ENCODE data around the gene LOXHD1.

LOXHD1 gene

DNA sequence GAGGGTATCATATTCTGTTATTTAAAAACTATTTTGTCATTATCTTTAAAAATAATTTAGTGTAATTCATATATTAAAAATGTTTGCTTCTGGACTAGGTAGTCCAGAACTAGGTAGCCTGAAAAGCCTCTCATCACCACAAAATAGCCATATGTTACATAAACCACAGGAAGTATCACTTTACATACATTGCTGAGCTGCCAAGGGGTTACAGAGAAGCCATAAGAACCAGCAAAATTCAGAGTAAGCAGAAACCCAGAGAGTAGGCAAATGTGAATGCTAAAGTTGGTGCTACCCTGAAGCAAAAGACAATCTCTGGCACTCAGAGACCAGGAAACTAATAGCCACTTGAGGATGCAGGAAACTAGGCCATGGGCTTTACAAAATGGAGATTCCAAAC lies 60.9 kb downstream of the LOXHD1 start:
- H3K9ac ChIP-seq (ENCODE audit: low read length), result no peak overlapping the region
- no peak for DNase-seq
- no peaks in the 10 kb centered on the region for H3K27me3 ChIP-seq (ENCODE audit: insufficient read depth, low read length)
- H3K4me2 ChIP-seq (ENCODE audit: low read length), result no peak overlapping the region
- no peak overlapping the region for H2BK5ac ChIP-seq (ENCODE audit: low read depth, low read length, poor library complexity)
- no peak overlapping the region for H2AFZ ChIP-seq (ENCODE audit: insufficient read depth, low read length, poor library complexity)
- no peak overlapping the region for H4K8ac ChIP-seq (ENCODE audit: low read depth, low read length)
- no peak overlapping the region for H2BK120ac ChIP-seq (ENCODE audit: insufficient read depth, low read length, poor library complexity)
- H3K4me1 ChIP-seq (ENCODE audit: control insufficient read depth in 1 of 2, insufficient read depth in 2 of 2, low read length in 2 of 2), result no peaks in the 10 kb centered on the region
- no peaks in the 10 kb centered on the region for H3K79me1 ChIP-seq (ENCODE audit: low read length)
- H3K23ac ChIP-seq (ENCODE audit: low read length), result no peak overlapping the region
- H3K18ac ChIP-seq (ENCODE audit: low read length), result no peak overlapping the region
- no peak overlapping the region for H2AK5ac ChIP-seq (ENCODE audit: low read length)
- H3K79me2 ChIP-seq (ENCODE audit: control insufficient read depth, insufficient read depth, low read length, poor library complexity), result no peaks in the 10 kb centered on the region
- no peak overlapping the region for H3K27ac ChIP-seq (ENCODE audit: low read depth, low read length)
- no peak overlapping the region for H4K91ac ChIP-seq (ENCODE audit: low read depth, low read length)
- H3K4ac ChIP-seq (ENCODE audit: low read depth, low read length), result no peak overlapping the region
- no peak overlapping the region for H3K4me3 ChIP-seq (ENCODE audit: low read depth, low read length)
- no peaks in the 10 kb centered on the region for H3K36me3 ChIP-seq (ENCODE audit: control insufficient read depth in 1 of 2, insufficient read depth in 2 of 2, low read length in 2 of 2)
- no peak overlapping the region for H4K12ac ChIP-seq (ENCODE audit: low read depth, low read length)
- H3K14ac ChIP-seq (ENCODE audit: low read length), result no peak overlapping the region
- no peak overlapping the region for H2BK12ac ChIP-seq (ENCODE audit: low read length)
- H3K9me3 ChIP-seq (ENCODE audit: insufficient read depth, low read depth, low read length), result no peaks in the 10 kb centered on the region

- H3K27me3 ChIP-seq (ENCODE audit: insufficient read depth, low read length), result no peaks in the 10 kb centered on the region
- H2BK5ac ChIP-seq (ENCODE audit: low read depth, low read length, poor library complexity), result no peak overlapping the region
- no peak overlapping the region for H3K9ac ChIP-seq (ENCODE audit: low read length)
- no peak overlapping the region for H2BK12ac ChIP-seq (ENCODE audit: low read length)
- H3K36me3 ChIP-seq (ENCODE audit: control insufficient read depth in 1 of 2, insufficient read depth in 2 of 2, low read length in 2 of 2), result no peaks in the 10 kb centered on the region
- no peaks in the 10 kb centered on the region for H3K4me1 ChIP-seq (ENCODE audit: control insufficient read depth in 1 of 2, insufficient read depth in 2 of 2, low read length in 2 of 2)
- H3K14ac ChIP-seq (ENCODE audit: low read length), result no peak overlapping the region
- no peaks in the 10 kb centered on the region for H3K79me2 ChIP-seq (ENCODE audit: control insufficient read depth, insufficient read depth, low read length, poor library complexity)
- H3K9me3 ChIP-seq (ENCODE audit: insufficient read depth, low read depth, low read length), result no peaks in the 10 kb centered on the region
- H2AK5ac ChIP-seq (ENCODE audit: low read length), result no peak overlapping the region
- H4K91ac ChIP-seq (ENCODE audit: low read depth, low read length), result no peak overlapping the region
- H3K4ac ChIP-seq (ENCODE audit: low read depth, low read length), result no peak overlapping the region
- WGBS (ENCODE audit: extremely low coverage, insufficient coverage, insufficient read length), result no CpG with 5 or more reads among the region's 7 CpGs
- no peak overlapping the region for H3K27ac ChIP-seq (ENCODE audit: low read depth, low read length)
- H3K23ac ChIP-seq (ENCODE audit: low read length), result no peak overlapping the region
- H2AFZ ChIP-seq (ENCODE audit: insufficient read depth, low read length, poor library complexity), result no peak overlapping the region
- no peaks in the 10 kb centered on the region for H3K79me1 ChIP-seq (ENCODE audit: low read length)
- no peak overlapping the region for H4K12ac ChIP-seq (ENCODE audit: low read depth, low read length)
- no peak overlapping the region for H3K18ac ChIP-seq (ENCODE audit: low read length)
- no peak overlapping the region for H3K4me3 ChIP-seq (ENCODE audit: low read depth, low read length)
- DNase-seq, result no peak
- no peak overlapping the region for H3K4me2 ChIP-seq (ENCODE audit: low read length)
- H2BK120ac ChIP-seq (ENCODE audit: insufficient read depth, low read length, poor library complexity), result no peak overlapping the region
- H4K8ac ChIP-seq (ENCODE audit: low read depth, low read length), result no peak overlapping the region
These were observed 65.1 kb downstream of the LOXHD1 start for GRCh38 chr18:46591783-46592391.

GRCh38 chr18:46590103-46590502 lies 66.9 kb downstream of the LOXHD1 start:
- no peak overlapping the region for H3K14ac ChIP-seq (ENCODE audit: low read length)
- no peak overlapping the region for H3K27ac ChIP-seq (ENCODE audit: low read depth, low read length)
- no peak overlapping the region for H2AFZ ChIP-seq (ENCODE audit: insufficient read depth, low read length, poor library complexity)
- no peak overlapping the region for H3K18ac ChIP-seq (ENCODE audit: low read length)
- no peaks in the 10 kb centered on the region for H3K79me1 ChIP-seq (ENCODE audit: low read length)
- H3K4me3 ChIP-seq (ENCODE audit: low read depth, low read length), result no peak overlapping the region
- H3K9ac ChIP-seq (ENCODE audit: low read length), result no peak overlapping the region
- H3K4me2 ChIP-seq (ENCODE audit: low read length), result no peak overlapping the region
- H3K23ac ChIP-seq (ENCODE audit: low read length), result no peak overlapping the region
- H4K12ac ChIP-seq (ENCODE audit: low read depth, low read length), result no peak overlapping the region
- no CpG with 5 or more reads among the region's 7 CpGs for WGBS (ENCODE audit: extremely low coverage, insufficient coverage, insufficient read length)
- H4K8ac ChIP-seq (ENCODE audit: low read depth, low read length), result no peak overlapping the region
- no peaks in the 10 kb centered on the region for H3K79me2 ChIP-seq (ENCODE audit: control insufficient read depth, insufficient read depth, low read length, poor library complexity)
- no peak overlapping the region for H3K4ac ChIP-seq (ENCODE audit: low read depth, low read length)
- H2BK120ac ChIP-seq (ENCODE audit: insufficient read depth, low read length, poor library complexity), result no peak overlapping the region
- no peaks in the 10 kb centered on the region for H3K4me1 ChIP-seq (ENCODE audit: control insufficient read depth in 1 of 2, insufficient read depth in 2 of 2, low read length in 2 of 2)
- DNase-seq, result no peak
- no peak overlapping the region for H2BK5ac ChIP-seq (ENCODE audit: low read depth, low read length, poor library complexity)
- no peak overlapping the region for H2AK5ac ChIP-seq (ENCODE audit: low read length)
- H3K27me3 ChIP-seq (ENCODE audit: insufficient read depth, low read length), result no peaks in the 10 kb centered on the region
- H3K36me3 ChIP-seq (ENCODE audit: control insufficient read depth in 1 of 2, insufficient read depth in 2 of 2, low read length in 2 of 2), result no peaks in the 10 kb centered on the region
- no peak overlapping the region for H4K91ac ChIP-seq (ENCODE audit: low read depth, low read length)
- H3K9me3 ChIP-seq (ENCODE audit: insufficient read depth, low read depth, low read length), result no peaks in the 10 kb centered on the region
- no peak overlapping the region for H2BK12ac ChIP-seq (ENCODE audit: low read length)

DNA sequence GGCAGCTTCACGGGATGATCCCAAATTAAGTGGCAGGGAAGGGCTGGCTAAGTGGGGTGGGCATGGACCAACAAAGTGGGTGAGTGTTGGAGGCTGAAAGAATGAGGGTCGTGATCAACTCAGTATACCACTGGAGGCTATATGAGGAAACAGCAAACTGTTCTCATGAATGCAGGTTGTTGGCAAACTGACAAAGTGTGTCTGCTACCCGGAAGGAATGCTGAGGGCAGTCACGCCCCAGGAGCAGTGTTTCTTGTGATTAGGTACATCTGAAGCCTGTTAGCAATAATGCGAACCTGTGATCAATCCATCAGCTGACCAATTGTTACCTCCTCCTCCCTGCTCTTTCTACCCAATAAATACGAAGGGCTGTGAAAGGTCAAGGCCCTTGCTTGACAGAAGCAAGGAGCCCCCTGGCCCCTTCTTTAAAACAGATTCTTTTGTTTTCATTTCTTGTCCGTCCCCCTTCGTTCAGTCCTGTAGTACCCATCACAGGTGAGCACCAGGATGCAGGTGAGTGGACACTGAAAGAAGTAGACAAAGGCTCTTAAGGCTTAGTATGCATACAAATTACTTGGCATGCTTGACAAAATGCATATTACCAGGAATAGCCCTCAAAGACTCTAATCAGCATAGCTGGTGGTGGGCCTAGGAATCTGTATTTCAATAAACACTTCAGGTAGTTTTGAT lies 67.9 kb downstream of the LOXHD1 start:
- H3K9ac ChIP-seq (ENCODE audit: low read length), result no peak overlapping the region
- no peak overlapping the region for H3K14ac ChIP-seq (ENCODE audit: low read length)
- H2BK12ac ChIP-seq (ENCODE audit: low read length), result no peak overlapping the region
- no peaks in the 10 kb centered on the region for H3K79me1 ChIP-seq (ENCODE audit: low read length)
- H3K9me3 ChIP-seq (ENCODE audit: insufficient read depth, low read depth, low read length), result no peaks in the 10 kb centered on the region
- H3K27me3 ChIP-seq (ENCODE audit: insufficient read depth, low read length), result no peaks in the 10 kb centered on the region
- H2BK5ac ChIP-seq (ENCODE audit: low read depth, low read length, poor library complexity), result no peak overlapping the region
- H3K36me3 ChIP-seq (ENCODE audit: control insufficient read depth in 1 of 2, insufficient read depth in 2 of 2, low read length in 2 of 2), result no peaks in the 10 kb centered on the region
- no peak overlapping the region for H2BK120ac ChIP-seq (ENCODE audit: insufficient read depth, low read length, poor library complexity)
- WGBS (ENCODE audit: extremely low coverage, insufficient coverage, insufficient read length), result no CpG with 5 or more reads among the region's 8 CpGs
- H4K12ac ChIP-seq (ENCODE audit: low read depth, low read length), result no peak overlapping the region
- no peaks in the 10 kb centered on the region for H3K4me1 ChIP-seq (ENCODE audit: control insufficient read depth in 1 of 2, insufficient read depth in 2 of 2, low read length in 2 of 2)
- no peak overlapping the region for H4K8ac ChIP-seq (ENCODE audit: low read depth, low read length)
- DNase-seq, result no peak
- H3K23ac ChIP-seq (ENCODE audit: low read length), result no peak overlapping the region
- H3K27ac ChIP-seq (ENCODE audit: low read depth, low read length), result no peak overlapping the region
- no peak overlapping the region for H2AK5ac ChIP-seq (ENCODE audit: low read length)
- no peaks in the 10 kb centered on the region for H3K79me2 ChIP-seq (ENCODE audit: control insufficient read depth, insufficient read depth, low read length, poor library complexity)
- no peak overlapping the region for H3K18ac ChIP-seq (ENCODE audit: low read length)
- no peak overlapping the region for H3K4me2 ChIP-seq (ENCODE audit: low read length)
- H3K4me3 ChIP-seq (ENCODE audit: low read depth, low read length), result no peak overlapping the region
- H4K91ac ChIP-seq (ENCODE audit: low read depth, low read length), result no peak overlapping the region
- no peak overlapping the region for H3K4ac ChIP-seq (ENCODE audit: low read depth, low read length)
- no peak overlapping the region for H2AFZ ChIP-seq (ENCODE audit: insufficient read depth, low read length, poor library complexity)

All from trophoblast cell (in vitro differentiated cells and primary cell).